Activated T-cell treated with anti-CD3 and anti-CD28 coated beads, Interleukin-2, amount 50 U/mL, for 72 hours (primary cell): ENCODE results near the gene DNM1. TPM values are rescaled to one million over a fixed set of nuclear protein-coding genes. Genes with fewer than 3 reads are reported as not detected.

Experiments used
- ATAC-seq, 2 donors: fragments of 150-1000 bp; cut with Tn5 transposase; replicated peaks in 1 of 2; 2 replicates each; pipeline ENCODE4 v1.10.0; 2021; ENCODE audit warnings: moderate library complexity in 2 of 2, mild to moderate bottlenecking in 1 of 2
- DNase-seq, 2 donors: peaks; one replicate each; pipeline ENCODE4 v3.0.0; 2021 to 2022; ENCODE audit warnings: mixed read lengths in 1 of 2
- H3K27ac Mint-ChIP-seq: one replicate; pipeline ENCODE4 v1.8.0; 2022; ENCODE audit warnings: mild to moderate bottlenecking, moderate library complexity, mixed read lengths
- H3K27me3 Mint-ChIP-seq: one replicate; pipeline ENCODE4 v1.8.0; 2022; ENCODE audit warnings: low read depth, mixed read lengths
- H3K36me3 Mint-ChIP-seq, 2 donors: one replicate each; pipeline ENCODE4 v1.8.0; 2022; ENCODE audit warnings: mixed read lengths in 2 of 2, mild to moderate bottlenecking in 1 of 2; ENCODE audit not compliant: insufficient read depth in 2 of 2
- H3K4me1 Mint-ChIP-seq: one replicate; pipeline ENCODE4 v1.8.0; 2022; ENCODE audit warnings: low read depth, mixed read lengths
- H3K4me3 Mint-ChIP-seq, 2 donors: one replicate each; pipeline ENCODE4 v1.8.0; 2022; ENCODE audit warnings: mild to moderate bottlenecking in 2 of 2, mixed read lengths in 2 of 2, moderate library complexity in 2 of 2
- H3K9me3 Mint-ChIP-seq, 2 donors: one replicate each; pipeline ENCODE4 v1.8.0; 2022; ENCODE audit warnings: mixed read lengths in 2 of 2
- total RNA-seq, 2 donors: library from RNA; stranded (reverse); gene quantifications; one replicate each; pipeline ENCODE4 v1.2.3, GENCODE V29; 2022

DNM1 gene
- total RNA-seq, 2 donors from 2014 or later: 0.86 to 2.4 TPM

DNA sequence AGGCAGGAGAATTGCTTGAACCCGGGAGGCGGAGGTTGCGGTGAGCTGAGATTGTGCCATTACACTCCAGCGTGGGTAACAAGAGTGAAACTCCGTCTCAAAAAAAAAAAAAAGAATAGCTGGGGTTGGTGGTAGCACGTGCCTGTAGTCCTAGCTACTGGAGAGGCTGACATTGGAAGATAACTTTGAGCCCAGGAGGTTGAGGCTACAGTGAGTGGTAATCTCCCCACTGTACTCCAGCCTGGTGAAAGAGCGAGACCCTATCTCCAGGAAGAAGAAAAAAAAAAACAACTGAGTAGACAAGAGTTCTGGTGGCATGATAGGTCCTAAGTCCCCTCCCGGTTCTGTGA lies 46.4 kb downstream of the DNM1 start:
- Mint-ChIP-seq H3K4me1 (peaks cover 16% of the 10 kb centered on the region), H3K4me3 (peak overlapping the region; percentile 79 to 83), H3K27me3 (peaks cover 20% of the 10 kb centered on the region), H3K36me3 (no peaks in the 10 kb centered on the region), H3K9me3 (no peaks in the 10 kb centered on the region), H3K27ac (no peak overlapping the region)
- no peak for DNase-seq
- no peak for ATAC-seq

DNA sequence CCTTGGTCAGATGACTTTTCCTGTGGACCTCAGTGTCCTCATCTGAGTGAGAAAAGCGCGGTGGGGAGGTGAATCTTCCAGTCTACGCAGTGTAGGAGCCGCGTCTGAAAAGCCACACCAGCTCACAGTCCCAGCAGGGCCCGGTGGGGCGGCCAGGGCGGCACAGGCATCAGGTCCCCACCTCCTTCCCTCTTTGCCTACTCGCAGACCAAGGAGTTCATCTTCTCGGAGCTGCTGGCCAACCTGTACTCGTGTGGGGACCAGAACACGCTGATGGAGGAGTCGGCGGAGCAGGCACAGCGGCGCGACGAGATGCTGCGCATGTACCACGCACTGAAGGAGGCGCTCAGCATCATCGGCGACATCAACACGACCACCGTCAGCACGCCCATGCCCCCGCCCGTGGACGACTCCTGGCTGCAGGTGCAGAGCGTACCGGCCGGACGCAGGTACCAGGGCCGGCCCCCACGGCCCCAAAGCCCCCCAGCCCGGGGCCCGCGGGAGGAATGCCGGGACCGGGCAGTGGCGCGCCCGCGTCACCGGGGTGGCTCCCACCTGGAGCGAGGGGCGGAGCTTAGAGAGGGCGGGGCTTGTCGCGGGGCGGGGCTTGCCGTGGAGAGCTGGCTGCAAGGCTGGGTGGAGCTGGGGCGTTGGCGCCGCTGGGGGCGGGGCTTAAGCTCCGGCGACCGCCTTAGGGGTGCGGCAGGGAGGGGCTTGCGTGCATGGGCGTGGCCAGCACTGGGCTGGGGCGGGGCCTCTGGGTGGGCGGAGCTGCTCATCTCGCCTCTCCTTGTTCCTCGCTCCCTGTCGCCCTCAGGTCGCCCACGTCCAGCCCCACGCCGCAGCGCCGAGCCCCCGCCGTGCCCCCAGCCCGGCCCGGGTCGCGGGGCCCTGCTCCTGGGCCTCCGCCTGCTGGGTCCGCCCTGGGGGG lies 47.0 kb downstream of the DNM1 start:
- no peak overlapping the region for H3K27ac Mint-ChIP-seq
- peak; percentile 94 to 96 for ATAC-seq

DNA sequence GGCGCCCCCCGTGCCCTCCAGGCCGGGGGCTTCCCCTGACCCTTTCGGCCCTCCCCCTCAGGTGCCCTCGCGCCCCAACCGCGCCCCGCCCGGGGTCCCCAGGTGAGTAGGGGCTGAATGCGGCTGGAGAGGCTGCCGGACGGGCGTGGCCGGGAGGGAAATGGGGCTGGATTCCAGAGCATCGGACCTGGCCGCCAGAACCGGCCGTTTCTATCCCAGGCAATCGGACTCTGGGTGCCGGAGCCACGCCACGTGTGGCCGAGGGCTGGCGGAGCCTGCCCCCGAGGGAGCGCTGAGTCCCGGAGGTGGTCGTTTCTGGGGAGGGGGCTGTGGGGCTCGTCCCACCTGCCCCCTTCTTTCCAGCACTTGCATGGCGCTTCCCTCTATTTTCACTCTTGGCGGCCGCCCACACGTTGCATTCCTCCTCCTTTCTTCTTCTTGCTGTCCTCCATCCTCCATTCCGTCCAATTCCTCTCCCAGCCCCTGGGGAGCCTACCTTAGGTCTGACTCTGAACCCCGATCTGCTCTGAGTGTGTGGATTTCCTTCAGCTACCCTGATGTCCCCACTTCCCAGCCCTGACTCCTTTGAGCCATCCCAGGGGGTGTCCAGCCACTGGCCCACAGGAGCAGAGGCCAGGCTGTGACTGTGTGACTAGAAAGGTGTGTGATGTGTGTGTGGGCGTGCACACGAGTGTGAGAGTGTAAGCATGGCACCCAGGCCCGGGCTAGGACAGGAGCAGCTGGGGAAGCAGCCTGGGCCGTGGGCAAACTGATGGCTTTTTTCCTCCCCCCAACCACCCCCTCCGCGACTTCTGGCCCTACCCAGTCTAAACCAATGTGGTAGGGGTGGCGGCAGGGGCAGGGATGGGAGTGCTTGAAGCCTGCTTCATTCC lies 47.9 kb downstream of the DNM1 start:
- Mint-ChIP-seq H3K36me3 (no peaks in the 10 kb centered on the region), H3K9me3 (no peaks in the 10 kb centered on the region), H3K27ac (no peak overlapping the region), H3K4me1 (peaks cover 16% of the 10 kb centered on the region), H3K27me3 (peaks cover 14% of the 10 kb centered on the region), H3K4me3 (peak overlapping the region; percentile 75 to 93)
- ATAC-seq: no peak
- no peak for DNase-seq

More for the DNA sequence above, 47.0 kb downstream of the DNM1 start:
- DNase-seq: peak; percentile 95 to 97
- Mint-ChIP-seq H3K9me3 (no peaks in the 10 kb centered on the region), H3K36me3 (no peaks in the 10 kb centered on the region), H3K4me3 (peak overlapping the region; percentile 79 to 93), H3K4me1 (peaks cover 16% of the 10 kb centered on the region), H3K27me3 (peaks cover 19% of the 10 kb centered on the region)

DNA sequence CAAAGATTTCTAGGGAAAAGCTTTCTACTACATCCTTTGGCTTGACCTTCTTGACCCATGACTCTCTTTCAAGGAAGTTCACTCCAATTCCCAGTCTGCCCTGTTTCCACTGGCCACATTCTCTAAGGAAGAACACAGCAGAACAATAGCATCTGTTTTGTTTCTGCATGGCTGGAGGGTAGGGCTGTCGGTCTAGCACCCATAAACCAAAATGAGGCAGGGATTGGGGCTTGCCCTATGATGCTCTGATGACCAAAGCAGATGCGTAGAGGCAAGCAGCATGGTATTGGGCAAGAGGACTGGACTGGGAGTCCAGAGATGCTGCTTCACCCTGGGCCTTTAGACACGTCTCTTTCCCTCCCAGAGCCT lies 48.5 kb downstream of the DNM1 start:
- DNase-seq: no peak
- Mint-ChIP-seq H3K27ac (no peak overlapping the region), H3K4me1 (peaks cover 16% of the 10 kb centered on the region), H3K9me3 (no peaks in the 10 kb centered on the region), H3K36me3 (no peaks in the 10 kb centered on the region), H3K4me3 (peak overlapping the region; percentile 18 to 93), H3K27me3 (peaks cover 14% of the 10 kb centered on the region)
- ATAC-seq: no peak

DNA sequence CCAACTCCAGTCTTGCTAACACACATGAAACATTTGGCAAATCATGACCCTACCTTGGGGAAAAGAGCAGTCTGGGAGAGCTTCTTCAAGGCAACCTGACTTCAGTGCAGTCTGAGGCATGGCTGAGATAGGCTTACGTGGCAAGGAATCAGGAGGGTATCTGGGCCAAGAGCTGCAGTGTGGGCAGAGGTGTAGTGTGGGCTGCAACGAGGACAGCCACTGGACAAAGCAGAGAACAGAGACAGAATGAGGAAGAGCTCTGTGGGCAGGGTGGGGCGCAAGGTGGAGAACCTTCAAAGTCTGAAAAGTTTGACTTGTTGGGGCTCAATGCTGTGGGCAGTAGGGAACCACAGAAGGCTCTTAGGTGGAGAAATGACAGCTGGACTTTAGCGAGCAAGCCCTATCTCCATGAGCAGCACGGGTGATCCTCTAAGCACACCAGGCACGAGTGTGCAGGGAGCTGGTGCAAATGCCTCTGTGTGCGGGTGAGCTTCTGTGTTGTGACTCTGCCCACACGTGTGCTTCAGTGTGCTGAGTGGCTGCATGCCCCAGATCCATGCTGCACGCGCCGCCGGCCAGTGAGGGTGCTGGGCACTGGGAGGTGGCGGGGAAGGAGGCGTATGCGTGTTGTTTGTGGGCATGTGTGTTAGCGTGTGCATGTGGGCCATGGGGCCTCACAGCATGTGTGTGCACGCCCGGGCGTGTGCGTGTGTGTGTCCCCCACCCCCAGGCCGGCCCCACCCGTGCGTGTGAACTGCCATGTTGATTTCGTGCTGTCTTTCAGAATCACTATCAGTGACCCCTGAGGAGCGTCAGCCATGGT lies 49.3 kb downstream of the DNM1 start:
- peaks cover 14% of the 10 kb centered on the region for H3K27me3 Mint-ChIP-seq
- DNase-seq: no peak
- peaks cover 0 to 1% of the 10 kb centered on the region in 2 donors for H3K36me3 Mint-ChIP-seq
- H3K27ac Mint-ChIP-seq: no peak overlapping the region
- peaks cover 16% of the 10 kb centered on the region for H3K4me1 Mint-ChIP-seq
- H3K4me3 Mint-ChIP-seq: no peak overlapping the region
- no peak for ATAC-seq
- no peaks in the 10 kb centered on the region for H3K9me3 Mint-ChIP-seq

DNA sequence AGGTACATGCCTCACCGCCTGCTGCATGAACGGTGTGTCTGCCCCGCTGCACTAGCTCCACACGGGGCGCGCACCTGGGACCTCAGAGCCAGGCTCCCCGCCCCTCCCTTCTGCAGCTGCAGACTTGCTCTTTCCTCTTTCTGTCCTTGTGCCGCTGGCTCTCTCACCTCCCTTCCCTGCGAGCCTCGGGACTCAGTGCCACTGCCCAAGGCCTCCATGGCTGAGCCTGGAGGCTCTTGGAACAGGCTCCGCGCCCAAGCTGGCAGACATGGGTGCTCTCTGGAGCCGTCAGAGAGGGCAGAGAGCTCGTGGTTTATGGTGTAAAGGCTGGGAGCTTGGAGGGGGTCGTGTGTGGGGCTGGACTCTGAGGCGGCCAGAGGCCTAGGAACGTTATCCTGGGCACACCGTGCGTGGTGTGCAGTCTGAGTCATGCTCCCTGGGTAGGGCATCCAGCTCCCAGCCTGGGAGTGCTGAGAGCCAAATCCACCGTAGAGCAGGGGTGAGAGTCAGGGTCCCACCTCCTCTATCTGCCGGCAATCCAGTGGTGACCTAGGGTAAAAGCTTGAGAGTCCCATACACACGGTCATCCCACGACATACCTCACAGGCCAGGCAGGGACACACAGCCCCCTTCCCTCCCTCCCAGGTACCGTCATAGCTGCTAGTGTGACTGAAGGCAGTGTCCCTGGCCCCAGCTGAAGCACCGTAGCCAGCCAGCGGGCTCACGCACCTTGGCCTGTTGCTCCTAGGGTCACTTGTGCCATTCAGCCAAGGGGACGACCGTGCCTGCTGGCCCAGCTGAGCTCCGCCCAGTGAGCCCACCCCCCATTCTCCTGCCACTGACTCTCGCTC lies 50.2 kb downstream of the DNM1 start:
- peaks cover 0 to 3% of the 10 kb centered on the region in 2 donors for H3K36me3 Mint-ChIP-seq
- ATAC-seq: no peak
- no peak for DNase-seq
- peaks cover 16% of the 10 kb centered on the region for H3K4me1 Mint-ChIP-seq
- H3K4me3 Mint-ChIP-seq: no peak overlapping the region
- H3K27me3 Mint-ChIP-seq: peaks cover 14% of the 10 kb centered on the region
- no peaks in the 10 kb centered on the region for H3K9me3 Mint-ChIP-seq
- H3K27ac Mint-ChIP-seq: no peak overlapping the region

DNA sequence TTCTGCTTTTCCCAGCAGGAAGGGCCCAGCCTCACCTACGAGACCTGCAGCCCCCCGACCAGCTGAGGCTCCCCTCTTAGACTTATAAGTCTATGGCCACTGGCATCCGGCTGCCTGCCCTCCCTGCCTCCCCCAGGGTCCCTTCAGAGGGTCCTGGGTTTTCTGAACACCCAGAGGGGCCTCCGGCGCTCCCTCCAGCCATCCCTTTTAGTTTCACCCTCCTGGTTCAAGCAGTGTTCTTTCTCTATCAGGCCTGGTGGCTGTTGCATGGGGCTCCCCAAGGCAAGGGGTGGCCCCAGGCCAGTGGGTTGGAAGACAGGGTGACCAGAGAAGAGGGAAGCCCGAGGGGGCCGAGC lies 50.8 kb downstream of the DNM1 start:
- H3K36me3 Mint-ChIP-seq: peaks cover 0 to 3% of the 10 kb centered on the region in 2 donors

DNA sequence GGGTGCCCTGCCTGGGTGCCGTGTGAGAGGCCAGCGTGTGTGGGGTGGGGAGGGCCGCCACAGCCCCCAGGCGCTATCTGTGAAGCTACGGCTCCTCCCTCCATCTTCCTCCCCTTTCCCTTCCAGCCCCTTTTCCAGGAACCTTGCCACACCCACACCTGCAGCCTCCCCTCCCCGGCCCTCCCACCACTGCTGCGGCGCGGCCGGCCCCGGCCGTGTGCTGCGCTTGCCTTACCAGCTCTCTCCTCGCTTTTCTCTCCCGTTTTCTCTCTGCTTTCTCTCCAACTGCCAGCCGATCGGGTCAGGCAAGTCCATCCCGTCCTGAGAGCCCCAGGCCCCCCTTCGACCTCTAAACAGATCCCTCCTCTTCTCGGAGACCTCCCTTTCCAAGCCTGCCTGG lies 51.2 kb downstream of the DNM1 start:
- Mint-ChIP-seq H3K36me3 (peaks cover 0 to 3% of the 10 kb centered on the region in 2 donors), H3K4me3 (no peak overlapping the region)
- no peak for DNase-seq

More for the DNA sequence above, 50.8 kb downstream of the DNM1 start:
- no peak for ATAC-seq
- no peaks in the 10 kb centered on the region for H3K9me3 Mint-ChIP-seq
- no peak overlapping the region for H3K27ac Mint-ChIP-seq
- H3K4me3 Mint-ChIP-seq: no peak overlapping the region
- H3K27me3 Mint-ChIP-seq: peaks cover 14% of the 10 kb centered on the region
- no peak for DNase-seq
- peaks cover 16% of the 10 kb centered on the region for H3K4me1 Mint-ChIP-seq

DNA sequence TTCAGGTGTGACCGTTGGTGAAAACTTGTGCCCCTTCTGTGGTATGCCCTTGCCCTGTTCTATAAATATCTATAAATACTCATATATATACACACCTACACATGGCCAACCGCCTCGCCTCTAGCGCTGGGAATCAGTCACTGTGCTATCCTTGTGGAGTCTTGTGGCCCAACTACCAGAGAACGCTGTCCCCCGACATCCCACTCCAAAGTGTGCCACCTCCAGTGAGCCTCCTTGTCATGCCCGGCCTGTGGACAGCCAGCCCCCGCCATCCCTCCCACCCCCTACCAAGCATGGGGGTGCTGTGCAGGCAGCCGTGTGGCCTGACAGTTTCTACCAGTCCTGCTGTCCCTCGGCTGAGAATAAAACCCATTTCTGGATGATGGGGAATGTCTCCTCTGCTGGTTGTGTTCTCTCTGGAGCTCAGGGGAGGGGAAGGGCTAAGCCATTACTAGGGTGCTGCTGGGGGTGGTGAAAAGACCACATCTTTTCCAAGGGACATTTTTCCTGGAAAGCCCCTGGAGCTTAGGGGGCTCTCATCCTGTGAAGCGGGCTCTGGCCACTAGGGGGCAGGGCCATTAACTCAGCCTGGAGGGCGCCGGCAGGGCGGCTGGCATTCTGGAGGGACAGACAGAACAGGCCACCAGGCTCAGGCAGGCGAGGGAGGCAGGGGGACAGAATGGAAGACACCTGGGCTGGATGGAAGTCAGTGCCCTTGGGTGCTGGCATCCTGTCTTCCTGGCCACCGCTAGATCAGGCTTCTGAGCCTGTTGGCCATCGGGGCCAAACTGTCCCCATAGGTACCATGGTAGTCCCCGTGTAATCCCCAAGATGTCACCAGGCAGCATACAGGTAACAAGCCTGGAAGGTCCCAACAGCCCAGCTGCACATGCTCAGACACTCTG lies 51.9 kb downstream of the DNM1 start:
- ATAC-seq (peak in 1 of 2 donors; percentile 25), DNase-seq (peak; percentile 60 to 64)
- Mint-ChIP-seq H3K4me3 (no peak overlapping the region), H3K27ac (no peak overlapping the region), H3K4me1 (peaks cover 8% of the 10 kb centered on the region), H3K27me3 (peaks cover 14% of the 10 kb centered on the region), H3K9me3 (no peaks in the 10 kb centered on the region), H3K36me3 (peaks cover 0 to 3% of the 10 kb centered on the region in 2 donors)

More for the DNA sequence above, 51.2 kb downstream of the DNM1 start:
- peaks cover 14% of the 10 kb centered on the region for H3K27me3 Mint-ChIP-seq
- H3K27ac Mint-ChIP-seq: no peak overlapping the region
- no peak for ATAC-seq
- no peaks in the 10 kb centered on the region for H3K9me3 Mint-ChIP-seq
- H3K4me1 Mint-ChIP-seq: peaks cover 15% of the 10 kb centered on the region

DNA sequence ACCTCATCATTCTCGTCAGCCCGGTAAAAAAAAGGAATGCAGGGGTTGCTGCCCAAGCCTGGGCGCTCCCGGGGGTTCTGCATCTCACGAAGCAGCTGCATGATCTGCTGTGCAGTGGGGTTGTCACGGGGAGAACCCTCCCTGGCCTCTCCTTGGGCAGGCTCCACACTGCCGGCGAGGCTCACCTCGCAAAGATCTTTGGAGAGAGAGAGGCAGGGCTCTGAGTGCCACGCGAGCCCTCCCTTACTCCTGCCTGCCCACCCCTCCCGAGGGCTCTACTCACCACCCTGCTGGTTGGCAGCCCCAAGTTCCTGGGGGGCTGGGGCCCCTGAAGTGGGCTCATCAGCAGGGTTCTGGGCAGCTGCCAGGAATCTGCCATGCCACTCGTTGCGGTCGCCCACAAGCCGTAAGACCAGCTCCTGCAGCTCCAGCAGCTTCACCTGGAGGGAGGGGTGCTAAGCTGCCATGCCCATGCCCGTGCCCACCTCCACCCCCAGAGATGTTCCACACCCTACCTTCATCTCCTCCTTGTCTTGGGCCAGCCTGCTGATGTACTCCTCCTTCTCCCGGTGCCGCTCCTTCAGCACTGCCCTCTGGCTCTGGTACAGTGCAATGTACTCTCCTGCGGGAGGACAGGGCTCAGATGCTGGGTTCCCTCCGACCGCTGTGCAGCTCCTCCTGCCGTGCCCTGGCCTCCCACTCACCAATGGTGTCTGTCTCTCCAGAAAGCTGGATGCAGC lies 54.1 kb downstream of the DNM1 start:
- no peak overlapping the region for H3K27ac Mint-ChIP-seq
- no peaks in the 10 kb centered on the region for H3K4me1 Mint-ChIP-seq
- peaks cover 0 to 6% of the 10 kb centered on the region in 2 donors for H3K36me3 Mint-ChIP-seq

DNA sequence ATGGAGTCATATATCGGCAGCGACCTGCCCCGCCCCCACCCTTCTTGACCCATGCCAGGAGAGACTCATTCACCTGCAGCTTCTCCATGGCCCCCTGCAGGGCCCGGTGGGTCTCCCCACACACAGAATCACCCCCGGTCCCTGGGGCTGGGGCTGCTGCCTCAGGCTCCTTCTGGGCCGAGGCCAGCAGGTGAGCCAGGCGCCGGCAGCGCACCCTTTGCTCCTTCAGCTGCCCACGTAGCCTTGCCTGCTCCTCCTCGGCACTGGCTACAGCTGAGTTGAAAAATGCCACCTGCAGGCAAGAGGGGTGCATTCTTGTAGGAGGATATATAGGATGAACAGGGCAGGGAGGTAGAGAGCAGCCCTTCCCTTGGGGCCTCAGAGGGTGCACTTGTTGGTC lies 54.7 kb downstream of the DNM1 start:
- no peak for ATAC-seq
- Mint-ChIP-seq H3K4me3 (no peak overlapping the region), H3K4me1 (no peaks in the 10 kb centered on the region), H3K9me3 (no peaks in the 10 kb centered on the region), H3K36me3 (peaks cover 0 to 6% of the 10 kb centered on the region in 2 donors), H3K27ac (no peak overlapping the region), H3K27me3 (no peaks in the 10 kb centered on the region)
- no peak for DNase-seq

More for the DNA sequence above, 54.1 kb downstream of the DNM1 start:
- DNase-seq: no peak
- no peak for ATAC-seq
- H3K27me3 Mint-ChIP-seq: peaks cover 2% of the 10 kb centered on the region
- peak overlapping the region in 1 of 2 donors; percentile 4 for H3K4me3 Mint-ChIP-seq
- no peaks in the 10 kb centered on the region for H3K9me3 Mint-ChIP-seq
